Superior temporal gyrus (tissue), 1 donor: ENCODE measurements around the gene CPZ.

Experiments
- DNase-seq: peaks from one replicate; pipeline ENCODE4 v3.0.0-alpha.2; 2016; ENCODE audit errors: extremely low spot score

CPZ gene

DNA sequence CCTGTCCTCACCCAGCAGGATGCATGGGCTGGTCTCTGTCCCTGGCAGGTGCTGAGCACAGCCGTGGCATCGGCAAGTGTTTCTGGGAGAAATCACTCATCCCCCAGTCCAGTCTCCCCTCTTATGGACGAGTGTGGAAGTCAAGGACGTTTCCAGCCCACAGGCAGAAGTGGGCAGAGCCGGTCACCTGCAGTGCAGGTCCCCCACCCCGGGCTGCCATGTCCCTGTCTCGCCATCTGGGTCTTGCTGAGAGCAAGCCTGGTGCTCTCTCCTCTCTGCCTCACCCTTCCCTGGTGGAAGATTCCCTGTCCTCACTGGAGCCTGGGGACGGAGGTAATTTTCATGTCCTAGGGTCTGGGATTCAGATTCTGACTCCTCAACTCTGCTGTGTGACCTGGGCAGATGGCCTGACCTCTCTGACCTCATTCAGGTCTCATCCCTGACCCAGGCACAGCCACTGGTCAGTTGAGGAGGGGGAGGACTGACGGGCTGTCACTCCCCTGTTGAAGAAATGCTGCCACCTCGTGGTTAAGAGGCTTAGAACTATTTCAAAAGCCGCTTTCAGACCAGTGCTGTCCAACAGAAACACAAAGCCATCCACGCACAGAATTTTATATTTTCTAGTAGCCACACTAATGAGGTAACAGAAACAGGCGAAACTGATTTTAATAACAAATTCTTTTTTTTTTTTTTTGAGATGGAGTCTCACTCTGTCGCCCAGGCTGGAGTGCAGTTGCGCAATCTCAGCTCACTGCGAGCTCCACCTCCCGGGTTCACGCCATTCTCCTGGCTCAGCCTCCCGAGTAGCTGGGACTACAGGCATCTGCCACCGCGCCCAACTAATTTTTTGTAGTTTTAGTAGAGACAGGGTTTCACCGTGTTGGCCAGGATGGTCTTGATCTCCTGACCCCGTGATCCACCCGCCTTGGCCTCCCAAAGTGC lies 1.8 kb downstream of the CPZ start:
- DNase-seq = peak; percentile 84

DNA sequence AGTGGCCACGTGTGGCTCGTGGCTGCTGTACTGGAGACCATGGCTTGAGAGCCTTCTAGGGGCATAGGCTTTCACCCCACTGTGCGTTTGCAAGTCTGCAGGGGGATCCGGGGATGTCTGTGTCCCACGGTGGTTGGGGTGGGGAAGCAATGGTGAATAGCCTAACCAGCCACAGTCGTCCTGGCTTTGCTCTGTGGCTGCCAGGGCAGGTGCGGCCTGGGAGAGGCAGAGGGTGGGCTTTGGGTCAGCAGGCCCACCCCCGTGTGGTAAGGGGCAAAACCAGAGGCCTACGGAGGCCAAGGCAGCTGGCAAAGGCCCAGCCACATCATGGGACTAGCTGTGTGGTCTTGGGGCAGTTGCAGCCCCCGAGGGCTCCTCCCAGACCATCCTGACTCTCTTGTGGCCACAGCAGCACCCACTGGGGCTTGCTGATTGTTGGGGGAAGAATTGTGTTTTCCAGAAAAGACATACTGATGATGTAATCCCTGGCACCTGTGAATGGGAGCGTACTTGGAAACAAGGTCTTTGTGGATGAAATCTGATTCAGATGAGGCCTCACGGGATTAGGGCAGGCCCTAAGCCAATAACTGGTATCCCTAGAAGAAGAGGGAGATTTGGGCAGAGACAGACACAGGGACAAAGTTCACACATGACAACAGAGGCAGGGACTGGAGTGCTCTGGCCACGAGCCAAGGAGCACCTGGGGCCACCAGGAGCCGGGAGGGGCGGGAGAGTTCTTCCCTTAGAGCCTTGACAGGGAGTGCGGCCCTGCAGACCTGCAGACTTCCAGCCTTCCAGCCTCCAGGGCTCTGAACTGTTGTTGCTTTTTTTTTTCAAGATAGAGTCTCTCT lies 2.9 kb downstream of the CPZ start:
- DNase-seq = no peak

- no peak for DNase-seq
These were observed 4.3 kb downstream of the CPZ start for GRCh38 chr4:8596891-8597290.

DNA sequence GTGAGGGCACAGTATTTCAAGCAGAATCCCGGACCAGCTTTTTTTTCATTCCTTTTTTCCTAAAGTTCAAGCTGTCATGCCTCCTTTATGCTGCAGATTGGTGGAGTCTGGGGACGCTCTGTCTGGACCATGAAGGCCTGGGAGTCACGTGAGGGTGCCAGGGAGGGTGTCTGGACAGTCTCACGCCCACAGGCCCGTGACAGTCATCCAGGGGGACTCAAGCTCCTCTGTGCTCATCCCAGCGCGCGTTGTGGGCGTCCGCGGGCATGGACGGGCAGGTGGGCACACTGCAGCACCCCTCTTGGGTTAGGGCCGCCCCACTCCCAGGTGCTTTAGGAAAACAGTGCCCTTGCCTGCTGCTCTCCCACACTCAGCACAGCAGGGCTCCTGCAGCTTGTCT lies 4.8 kb downstream of the CPZ start:
- DNase-seq = no peak

DNA sequence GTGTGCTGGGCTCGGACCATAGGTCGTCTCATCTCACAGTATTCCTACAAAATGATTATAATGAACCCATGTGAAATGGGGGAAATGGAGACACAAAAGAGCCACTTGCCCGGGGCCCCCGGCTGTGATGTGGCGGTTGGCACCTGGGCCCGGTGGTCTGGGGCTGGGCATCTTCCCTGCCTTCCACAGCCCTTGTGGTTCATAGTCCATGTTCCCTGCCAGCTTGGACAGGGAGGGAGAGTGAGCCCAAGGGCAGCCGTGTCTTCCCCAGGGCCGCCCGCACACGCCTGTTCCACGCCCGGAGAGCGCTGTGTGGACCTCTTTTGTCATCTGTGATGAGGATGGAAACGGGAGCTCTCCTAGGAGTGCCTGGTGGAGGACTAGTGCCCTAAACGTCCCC lies 5.2 kb downstream of the CPZ start:
- DNase-seq = no peak

- no peak for DNase-seq
These were observed 6.0 kb downstream of the CPZ start for GRCh38 chr4:8598391-8599090.

GRCh38 chr4:8599091-8599460 lies 6.5 kb downstream of the CPZ start:
- DNase-seq = no peak

GRCh38 chr4:8599657-8600056 lies 7.1 kb downstream of the CPZ start:
- DNase-seq = no peak

DNA sequence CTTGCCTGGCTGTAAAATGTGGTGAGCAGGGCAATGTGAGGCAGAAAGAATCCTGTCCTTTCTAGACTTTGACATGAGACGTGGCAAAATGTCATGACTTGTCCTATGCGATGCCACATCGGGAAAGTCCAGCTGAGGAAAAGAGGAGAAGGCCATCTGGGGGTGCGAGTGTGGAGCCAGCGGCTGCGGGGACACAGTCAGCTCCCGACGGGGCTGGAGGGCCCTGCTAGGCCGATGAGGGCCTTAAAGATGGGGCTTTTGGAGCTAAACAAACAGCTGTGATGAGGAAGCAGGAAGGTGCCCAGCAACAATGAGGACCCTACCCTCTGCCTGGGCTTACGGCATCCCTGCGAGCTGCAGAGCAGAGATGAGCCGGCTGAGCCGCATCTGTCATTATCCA lies 7.7 kb downstream of the CPZ start:
- DNase-seq = no peak

- DNase-seq = no peak
These were observed 8.1 kb downstream of the CPZ start for GRCh38 chr4:8600686-8601085.

GRCh38 chr4:8601086-8601485 lies 8.5 kb downstream of the CPZ start:
- no peak for DNase-seq

GRCh38 chr4:8601556-8601955 lies 9.0 kb downstream of the CPZ start:
- DNase-seq = no peak

DNA sequence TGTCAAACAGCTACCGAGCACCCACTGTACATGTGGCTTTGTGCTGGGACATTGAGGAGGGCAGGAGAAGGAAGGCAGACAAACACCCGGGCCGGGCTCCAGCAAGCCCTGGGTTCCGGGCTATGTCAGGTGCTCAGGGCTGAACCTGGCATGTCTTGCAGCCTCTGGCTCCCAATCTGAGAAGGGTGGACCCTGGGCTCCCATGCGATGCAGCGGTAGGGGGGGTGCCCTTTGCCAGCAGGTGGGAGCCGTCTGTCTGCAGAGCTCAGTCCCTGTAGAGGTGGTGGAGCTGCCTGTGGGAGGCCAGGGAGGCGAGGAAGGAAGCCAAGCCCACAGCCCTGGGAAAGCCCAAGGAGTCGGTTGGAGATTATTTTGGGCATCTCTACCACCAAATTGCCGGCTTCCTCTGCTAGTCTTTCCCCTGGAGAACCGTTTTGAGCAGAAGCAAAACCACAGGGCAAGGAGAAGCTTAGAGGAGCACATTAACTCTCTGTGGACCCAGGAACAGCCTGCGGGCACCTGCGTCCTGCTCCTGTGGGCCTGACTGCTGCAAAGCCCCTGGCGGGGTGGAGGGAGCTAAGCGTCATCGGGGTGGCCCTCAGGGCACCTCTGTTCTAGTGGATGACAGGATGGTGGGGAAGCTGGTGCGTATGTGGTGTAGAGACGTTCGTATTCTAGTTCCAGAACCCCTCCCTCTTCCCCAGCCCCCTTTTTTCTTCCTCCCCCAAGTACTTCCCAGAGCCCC lies 10.3 kb downstream of the CPZ start:
- DNase-seq = no peak

GRCh38 chr4:8603931-8604330 lies 11.4 kb downstream of the CPZ start:
- DNase-seq = no peak

DNA sequence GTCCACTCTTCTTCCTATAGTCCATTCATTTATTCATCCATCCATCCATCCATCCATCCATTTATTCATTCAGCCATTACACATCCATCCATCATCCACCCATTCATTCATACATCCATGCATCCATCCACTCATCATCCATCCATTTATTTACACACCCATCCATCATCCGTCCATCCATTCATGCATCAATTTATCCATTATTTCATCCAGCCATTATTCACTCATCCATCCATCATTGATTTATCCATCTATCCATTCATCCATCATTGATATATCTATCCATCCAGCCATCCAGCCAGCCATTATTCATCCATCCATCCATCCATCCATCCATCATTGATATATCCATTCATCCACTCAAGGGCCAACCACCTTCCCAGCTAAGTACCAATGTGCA lies 12.7 kb downstream of the CPZ start:
- no peak for DNase-seq

- DNase-seq = no peak
These were observed 13.9 kb downstream of the CPZ start for GRCh38 chr4:8606476-8606875.

DNA sequence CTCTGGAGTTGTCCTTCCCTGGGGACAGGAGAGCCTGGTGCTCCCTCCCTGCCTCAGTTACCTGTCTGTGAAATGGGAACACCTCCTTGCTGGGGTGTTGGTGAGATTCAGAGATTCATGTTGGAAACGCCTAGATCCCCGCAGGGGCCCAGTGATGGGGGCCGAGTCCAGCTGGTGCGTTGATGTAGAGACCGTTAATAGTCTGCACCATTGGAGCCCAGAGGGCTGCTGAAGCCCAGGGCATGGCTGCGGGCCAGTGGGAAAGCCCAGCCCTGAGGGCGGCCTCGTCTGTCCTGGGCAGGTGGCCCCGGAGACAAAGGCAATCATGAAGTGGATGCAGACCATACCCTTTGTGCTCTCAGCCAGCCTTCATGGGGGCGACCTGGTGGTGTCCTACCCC lies 14.4 kb downstream of the CPZ start:
- DNase-seq = no peak

DNA sequence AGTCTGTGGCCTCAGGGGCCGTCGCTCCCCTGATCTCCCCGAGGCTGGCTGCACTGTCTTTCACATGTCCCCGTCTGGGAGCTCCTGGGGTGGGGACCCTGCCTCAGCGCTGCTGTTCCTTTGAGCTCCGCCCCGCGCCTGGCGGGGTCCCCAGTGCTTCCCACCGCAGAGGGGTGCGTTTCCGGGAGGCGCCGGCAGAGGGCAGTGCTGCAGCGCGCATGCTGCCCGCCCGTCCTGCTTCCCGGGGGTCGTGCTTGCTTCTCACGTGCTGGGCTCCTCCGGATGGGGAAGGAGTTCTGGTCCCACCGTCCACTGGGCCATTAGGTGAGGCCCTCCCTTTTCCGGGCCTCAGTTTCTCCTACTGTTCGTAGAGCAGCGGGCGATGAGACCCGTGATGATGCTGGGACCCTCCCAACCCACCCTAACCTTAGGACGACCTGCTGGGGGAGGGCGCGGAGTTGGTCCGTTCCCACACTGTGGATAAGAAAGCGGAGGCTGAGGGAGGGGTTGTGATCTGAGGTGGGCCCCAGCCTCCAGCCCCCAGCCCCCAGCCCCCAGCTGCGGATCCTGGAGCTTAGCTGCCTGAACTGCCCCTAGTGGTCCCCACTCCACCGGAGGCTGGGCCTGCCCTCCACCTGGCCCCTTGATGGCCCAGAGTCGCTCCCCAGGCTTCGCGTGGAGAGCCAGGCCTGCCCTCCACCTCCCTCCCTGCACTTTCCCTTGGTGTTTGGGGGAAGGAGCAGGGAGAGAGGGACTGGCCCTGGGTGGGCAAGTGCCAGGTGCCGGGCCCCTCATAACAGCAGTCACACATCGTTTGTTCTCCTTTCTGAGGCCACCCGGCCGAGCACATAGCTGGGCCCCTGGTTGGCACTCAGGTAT lies 15.3 kb downstream of the CPZ start:
- no peak for DNase-seq

DNA sequence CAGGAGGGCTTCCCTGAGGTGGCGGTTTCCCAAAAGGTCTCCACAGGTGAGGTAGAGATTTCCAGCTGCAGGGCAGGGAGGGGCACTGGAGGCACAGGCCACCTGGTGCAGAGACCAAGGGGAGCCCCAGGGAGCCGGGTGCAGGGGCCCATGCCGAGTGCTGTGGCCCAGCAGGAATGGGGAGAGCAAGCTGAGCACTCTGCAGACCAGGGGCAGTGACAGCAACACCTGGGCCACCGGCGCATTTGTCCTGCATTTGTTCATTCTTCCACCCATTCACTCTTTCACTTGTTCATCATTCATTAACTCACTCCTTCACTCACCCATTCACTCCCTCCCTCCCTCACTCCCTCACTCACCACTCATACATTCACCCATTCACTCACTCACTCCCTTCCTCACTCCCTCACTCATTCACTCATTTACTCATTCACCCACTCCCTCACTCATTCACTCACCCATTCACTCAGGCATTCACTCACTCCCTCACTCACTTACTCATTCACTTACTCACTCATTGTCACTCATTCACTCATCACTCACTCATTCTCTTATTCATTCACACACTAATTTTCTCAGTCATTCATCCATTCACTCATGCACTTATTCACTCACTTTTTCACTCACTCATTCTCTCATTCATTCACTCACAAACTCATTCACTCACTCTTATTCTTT lies 16.3 kb downstream of the CPZ start:
- DNase-seq = no peak

GRCh38 chr4:8609406-8609805 lies 16.8 kb downstream of the CPZ start:
- no peak for DNase-seq
